ENCODE measurements around the gene NUP188. TPM values are rescaled to one million over a fixed set of nuclear protein-coding genes. Genes with fewer than 3 reads are reported as not detected.

NUP188 gene
- total and polyA plus RNA-seq, 10 donors: 11.0 to 72.5 (median 49.7) TPM

DNA sequence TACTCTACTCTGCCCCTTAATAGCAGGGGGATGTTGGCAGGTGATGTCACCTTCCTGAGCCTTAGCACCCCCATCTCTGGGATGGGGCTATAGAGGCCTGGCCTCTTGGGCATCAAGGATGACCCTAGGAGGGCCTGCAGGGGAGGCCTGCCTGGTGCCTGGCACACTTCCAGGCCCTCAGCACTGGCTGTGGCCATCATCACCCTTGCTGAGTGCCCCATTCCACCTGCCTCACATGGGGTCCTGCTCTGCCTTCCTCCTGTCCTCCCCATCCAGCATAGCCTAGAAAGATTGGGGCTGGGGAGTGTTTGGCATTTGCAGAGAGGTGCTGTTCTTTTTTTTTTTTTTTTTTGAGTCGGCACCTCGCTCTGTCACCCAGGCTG, 44.4 kb upstream of the NUP188 start:
- Histone ChIP-seq H3K27ac (peak overlapping the region; percentile 74 to 93 (median 86)), H3K4me1 (peaks cover 36 to 80% (median 54%) of the 10 kb centered on the region in 6 donors), H3K36me3 (peaks cover 0 to 38% (median 13%) of the 10 kb centered on the region in 6 donors), H3K27me3 (replicated peaks in 1 of 7) (no peaks in the 10 kb centered on the region), H3K9me3 (no peaks in the 10 kb centered on the region), H3K4me3 (no peak overlapping the region)
- intact Hi-C loops (cut with DNase I; ENCODE audit: low total_unique reads): no loop called here
- 87 to 100% (median 94%) methylated on average over 2 of the region's 2 CpGs; no CpG with 5 or more reads in 1 of the 5 donors for WGBS, 5 donors
- no peak for DNase-seq
- TF ChIP-seq, protein P1, sequence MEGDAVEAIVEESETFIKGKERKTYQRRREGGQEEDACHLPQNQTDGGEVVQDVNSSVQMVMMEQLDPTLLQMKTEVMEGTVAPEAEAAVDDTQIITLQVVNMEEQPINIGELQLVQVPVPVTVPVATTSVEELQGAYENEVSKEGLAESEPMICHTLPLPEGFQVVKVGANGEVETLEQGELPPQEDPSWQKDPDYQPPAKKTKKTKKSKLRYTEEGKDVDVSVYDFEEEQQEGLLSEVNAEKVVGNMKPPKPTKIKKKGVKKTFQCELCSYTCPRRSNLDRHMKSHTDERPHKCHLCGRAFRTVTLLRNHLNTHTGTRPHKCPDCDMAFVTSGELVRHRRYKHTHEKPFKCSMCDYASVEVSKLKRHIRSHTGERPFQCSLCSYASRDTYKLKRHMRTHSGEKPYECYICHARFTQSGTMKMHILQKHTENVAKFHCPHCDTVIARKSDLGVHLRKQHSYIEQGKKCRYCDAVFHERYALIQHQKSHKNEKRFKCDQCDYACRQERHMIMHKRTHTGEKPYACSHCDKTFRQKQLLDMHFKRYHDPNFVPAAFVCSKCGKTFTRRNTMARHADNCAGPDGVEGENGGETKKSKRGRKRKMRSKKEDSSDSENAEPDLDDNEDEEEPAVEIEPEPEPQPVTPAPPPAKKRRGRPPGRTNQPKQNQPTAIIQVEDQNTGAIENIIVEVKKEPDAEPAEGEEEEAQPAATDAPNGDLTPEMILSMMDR (IDR thresholded peaks at IDR 0.05 in 8 of 11, conservative IDR thresholded peaks at IDR 0.05 in 3 of 11): no peak
- TF ChIP-seq POLR2A (IDR thresholded peaks at IDR 0.05) (no peak), POLR2AphosphoS5 (IDR thresholded peaks at IDR 0.05) (no peak)

DNA sequence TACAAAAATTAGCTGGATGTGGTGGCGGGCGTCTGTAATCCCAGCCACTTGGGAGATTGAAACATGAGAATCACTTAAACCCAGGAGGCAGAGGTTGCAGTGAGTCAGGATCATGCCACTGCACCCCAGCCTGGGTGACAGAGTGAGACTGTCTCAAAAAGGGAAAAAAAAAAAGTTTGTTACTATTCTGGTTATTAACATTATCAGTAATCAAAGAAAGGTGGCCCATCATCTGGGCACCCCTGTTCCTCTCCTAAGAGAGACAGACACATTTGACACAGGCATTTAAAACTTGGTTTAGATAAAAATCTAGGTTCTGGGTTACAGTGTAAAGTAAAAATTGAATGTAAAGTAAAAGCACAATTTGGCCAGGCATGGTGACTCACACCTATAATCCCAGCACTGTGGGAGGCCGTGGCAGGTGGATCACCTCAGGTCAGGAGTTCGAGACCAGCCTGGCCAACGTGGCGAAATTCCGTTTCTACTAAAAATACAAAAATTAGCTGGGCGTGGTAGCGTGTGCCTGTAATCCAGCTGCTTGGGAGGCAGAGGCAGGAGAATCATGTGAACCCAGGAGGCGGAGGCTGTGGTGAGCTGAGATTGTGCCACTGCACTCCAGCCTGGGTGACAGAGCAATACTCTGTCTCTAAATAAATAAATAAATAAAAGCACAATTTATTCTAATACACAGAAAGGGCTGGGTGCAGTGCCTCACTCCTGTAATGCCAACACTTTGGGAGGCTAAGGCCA, 43.5 kb upstream of the NUP188 start:
- peak overlapping the region in 4 of 8 donors; percentile 18 to 93 (median 86) for H3K27ac ChIP-seq
- no peaks in the 10 kb centered on the region for H3K9me3 ChIP-seq
- peaks cover 0 to 38% (median 23%) of the 10 kb centered on the region in 6 donors for H3K36me3 ChIP-seq
- intact Hi-C loops (cut with DNase I; ENCODE audit: low total_unique reads): no loop called here
- peaks cover 27 to 70% (median 45%) of the 10 kb centered on the region in 6 donors for H3K4me1 ChIP-seq
- WGBS, 5 donors: 91 to 94% (median 93%) methylated on average over 10 of the region's 10 CpGs
- H3K4me3 ChIP-seq: no peak overlapping the region
- TF ChIP-seq, protein P1 (IDR thresholded peaks at IDR 0.05 in 8 of 11, conservative IDR thresholded peaks at IDR 0.05 in 3 of 11): no peak
- no peak for TF ChIP-seq POLR2A (IDR thresholded peaks at IDR 0.05)
- TF ChIP-seq POLR2AphosphoS5 (IDR thresholded peaks at IDR 0.05): no peak
- H3K27me3 ChIP-seq (replicated peaks in 1 of 7): no peaks in the 10 kb centered on the region
- DNase-seq: no peak

DNA sequence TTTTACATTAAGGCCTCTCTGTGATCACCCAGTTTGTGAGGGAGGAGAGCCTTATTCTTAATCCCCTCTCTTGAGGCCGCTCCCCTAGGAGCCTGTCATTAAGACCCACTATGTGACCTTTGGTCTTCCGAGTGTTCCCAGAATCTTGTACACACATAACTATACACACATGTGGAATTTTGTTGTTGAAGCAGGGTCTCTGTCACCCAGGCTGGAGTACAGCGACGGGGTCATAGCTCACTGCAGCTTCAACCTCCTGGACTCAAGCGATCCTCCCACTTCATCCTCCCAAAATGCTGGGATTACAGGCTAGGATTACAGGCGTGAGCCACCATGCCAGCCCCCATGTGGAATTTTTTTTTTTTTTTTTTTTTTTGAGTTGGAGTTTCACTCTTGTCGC, 41.5 kb upstream of the NUP188 start:
- no peaks in the 10 kb centered on the region for H3K27me3 ChIP-seq (replicated peaks in 1 of 7)
- intact Hi-C loops (cut with DNase I; ENCODE audit: low total_unique reads): no loop called here
- TF ChIP-seq, protein P1 (IDR thresholded peaks at IDR 0.05 in 8 of 11, conservative IDR thresholded peaks at IDR 0.05 in 3 of 11): no peak
- TF ChIP-seq POLR2AphosphoS5 (IDR thresholded peaks at IDR 0.05) (no peak), POLR2A (IDR thresholded peaks at IDR 0.05) (no peak)
- H3K27ac ChIP-seq: peak overlapping the region in 3 of 8 donors; percentile 21 to 33 (median 30)
- no peaks in the 10 kb centered on the region for H3K9me3 ChIP-seq
- no peak for DNase-seq
- 89 to 95% (median 92%) methylated on average over 7 of the region's 7 CpGs for WGBS, 5 donors
- H3K36me3 ChIP-seq: peaks cover 0 to 52% (median 38%) of the 10 kb centered on the region in 6 donors
- no peak overlapping the region for H3K4me3 ChIP-seq
- peaks cover 18 to 70% (median 32%) of the 10 kb centered on the region in 6 donors for H3K4me1 ChIP-seq

DNA sequence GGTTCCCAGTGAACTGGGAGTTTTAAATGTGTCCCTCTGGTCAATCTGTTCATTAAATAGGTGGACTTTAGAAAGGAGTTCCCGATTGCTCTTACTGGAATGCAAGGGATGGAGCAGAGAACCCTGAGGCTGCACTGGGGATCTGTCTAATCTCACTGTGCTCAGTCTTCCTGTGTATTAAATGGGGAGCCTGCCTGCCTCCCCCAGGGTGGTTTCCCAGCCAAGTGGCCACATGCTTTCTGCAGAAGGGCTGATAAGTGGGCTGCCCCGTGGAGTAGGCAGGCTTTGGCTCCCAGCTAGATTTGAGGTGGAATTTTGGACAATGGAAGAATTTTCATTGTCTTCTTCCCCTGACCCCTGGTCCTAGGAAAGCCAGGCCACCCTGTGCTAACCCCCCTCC, 40.8 kb upstream of the NUP188 start:
- Histone ChIP-seq H3K36me3 (peaks cover 0 to 55% (median 38%) of the 10 kb centered on the region in 6 donors), H3K9me3 (no peaks in the 10 kb centered on the region), H3K27me3 (replicated peaks in 1 of 7) (no peaks in the 10 kb centered on the region), H3K4me1 (peaks cover 24 to 70% (median 33%) of the 10 kb centered on the region in 6 donors), H3K4me3 (no peak overlapping the region), H3K27ac (no peak overlapping the region)
- DNase-seq: no peak
- intact Hi-C loops (cut with DNase I; ENCODE audit: low total_unique reads): no loop called here
- whole genome bisulfite sequencing, 5 donors: 37 to 68% (median 61%) methylated on average over 2 of the region's 2 CpGs
- TF ChIP-seq, protein P1 (IDR thresholded peaks at IDR 0.05 in 8 of 11, conservative IDR thresholded peaks at IDR 0.05 in 3 of 11): no peak
- no peak for TF ChIP-seq POLR2A (IDR thresholded peaks at IDR 0.05)
- no peak for TF ChIP-seq POLR2AphosphoS5 (IDR thresholded peaks at IDR 0.05)
